Stimulated activated CD8-positive, alpha-beta memory T cell treated with anti-CD3 and anti-CD28 coated beads, Interleukin-7, amount 100 ng/mL, for 1 hour (primary cell): ENCODE results near the gene CYTH4.

Experiments used
- DNase-seq, 2 donors: peaks; one replicate each; pipeline ENCODE4 v3.0.0-alpha.2; 2020; ENCODE audit warnings: low read depth in 2 of 2

CYTH4 gene

GRCh38 chr22:37329238-37330140 lies 47.2 kb downstream of the CYTH4 start:
- DNase-seq, result no peak

GRCh38 chr22:37330200-37331033 lies 48.1 kb downstream of the CYTH4 start:
- no peak for DNase-seq

GRCh38 chr22:37331034-37331428 lies 48.7 kb downstream of the CYTH4 start:
- no peak for DNase-seq

- no peak for DNase-seq
These were observed 49.7 kb downstream of the CYTH4 start for GRCh38 chr22:37331856-37332536.

GRCh38 chr22:37333724-37334460 lies 51.6 kb downstream of the CYTH4 start:
- DNase-seq, result no peak

GRCh38 chr22:37334461-37334858 lies 52.2 kb downstream of the CYTH4 start:
- DNase-seq, result no peak

GRCh38 chr22:37334859-37335805 lies 52.8 kb downstream of the CYTH4 start:
- DNase-seq, result no peak

GRCh38 chr22:37335806-37336199 lies 53.5 kb downstream of the CYTH4 start:
- no peak for DNase-seq

GRCh38 chr22:37336579-37336978 lies 54.3 kb downstream of the CYTH4 start:
- no peak for DNase-seq

GRCh38 chr22:37337204-37337943 lies 55.1 kb downstream of the CYTH4 start:
- no peak for DNase-seq

GRCh38 chr22:37338539-37339246 lies 56.4 kb downstream of the CYTH4 start:
- no peak for DNase-seq

GRCh38 chr22:37340331-37341262 lies 58.3 kb downstream of the CYTH4 start:
- DNase-seq, result no peak

GRCh38 chr22:37342065-37342464 lies 59.8 kb downstream of the CYTH4 start:
- DNase-seq, result no peak

- DNase-seq, result no peak
These were observed 61.0 kb downstream of the CYTH4 start for GRCh38 chr22:37343348-37343747.

GRCh38 chr22:37343863-37344734 lies 61.8 kb downstream of the CYTH4 start:
- DNase-seq, result no peak

GRCh38 chr22:37344735-37345449 lies 62.6 kb downstream of the CYTH4 start:
- DNase-seq, result no peak
